Nephron (organoid): ENCODE results near the gene KIF1A.

Experiments used
- H3K27ac Mint-ChIP-seq, 3 experiments: 2 replicates each; pipeline ENCODE4 v1.8.0; 2020; ENCODE audit warnings: mixed read lengths in 3 of 3, mild to moderate bottlenecking in 2 of 3, moderate library complexity in 1 of 3
- H3K27me3 Mint-ChIP-seq: 2 replicates; pipeline ENCODE4 v1.8.0; 2021; ENCODE audit warnings: low read depth, mild to moderate bottlenecking, moderate library complexity, mixed read lengths
- H3K36me3 Mint-ChIP-seq: 2 replicates; pipeline ENCODE4 v1.8.0; 2020; ENCODE audit warnings: low read depth, mixed read lengths
- H3K4me1 Mint-ChIP-seq: 2 replicates; pipeline ENCODE4 v1.8.0; 2020; ENCODE audit warnings: mixed read lengths
- H3K4me3 Mint-ChIP-seq, 3 experiments: 2 replicates each; pipeline ENCODE4 v1.8.0; 2020; ENCODE audit warnings: mild to moderate bottlenecking in 3 of 3, mixed read lengths in 3 of 3, moderate library complexity in 2 of 3
- H3K9me3 Mint-ChIP-seq: 2 replicates; pipeline ENCODE4 v1.8.0; 2020; ENCODE audit warnings: mixed read lengths
- CTCF ChIP-seq, 3 experiments: fragments of 200-600 bp; sonication (generic); IDR thresholded peaks; one replicate each; pipeline ENCODE4 v1.5.0; 2021; ENCODE audit warnings: antibody characterized with exemption in 3 of 3; ENCODE audit not compliant: unreplicated experiment in 3 of 3

The KIF1A gene

GRCh38 chr2:240741091-240741490 is 78.9 kb downstream of the KIF1A start:
- H3K36me3 Mint-ChIP-seq = no peaks in the 10 kb centered on the region
- TF ChIP-seq CTCF (IDR thresholded peaks at IDR 0.05; ENCODE audit: unreplicated experiment in 3 of 3) = no peak
- H3K4me1 Mint-ChIP-seq = no peaks in the 10 kb centered on the region
- H3K27me3 Mint-ChIP-seq = no peaks in the 10 kb centered on the region
- no peak overlapping the region for H3K27ac Mint-ChIP-seq
- no peak overlapping the region for H3K4me3 Mint-ChIP-seq
- H3K9me3 Mint-ChIP-seq = no peaks in the 10 kb centered on the region

- Mint-ChIP-seq H3K27me3 (no peaks in the 10 kb centered on the region), H3K27ac (no peak overlapping the region), H3K36me3 (no peaks in the 10 kb centered on the region), H3K4me3 (no peak overlapping the region), H3K4me1 (no peaks in the 10 kb centered on the region), H3K9me3 (no peaks in the 10 kb centered on the region)
- TF ChIP-seq CTCF (IDR thresholded peaks at IDR 0.05; ENCODE audit: unreplicated experiment in 3 of 3) = no peak
Observed at GRCh38 chr2:240739797-240740196, 80.2 kb downstream of the KIF1A start.

- Mint-ChIP-seq H3K9me3 (no peaks in the 10 kb centered on the region), H3K4me3 (no peak overlapping the region), H3K36me3 (no peaks in the 10 kb centered on the region), H3K4me1 (no peaks in the 10 kb centered on the region), H3K27me3 (no peaks in the 10 kb centered on the region), H3K27ac (no peak overlapping the region)
- TF ChIP-seq CTCF (IDR thresholded peaks at IDR 0.05; ENCODE audit: unreplicated experiment in 3 of 3) = no peak
Observed at GRCh38 chr2:240737958-240738357, 82.1 kb downstream of the KIF1A start.

GRCh38 chr2:240737512-240737911 is 82.5 kb downstream of the KIF1A start:
- Mint-ChIP-seq H3K9me3 (no peaks in the 10 kb centered on the region), H3K36me3 (no peaks in the 10 kb centered on the region), H3K4me3 (no peak overlapping the region), H3K27ac (no peak overlapping the region), H3K27me3 (no peaks in the 10 kb centered on the region), H3K4me1 (no peaks in the 10 kb centered on the region)
- no peak for TF ChIP-seq CTCF (IDR thresholded peaks at IDR 0.05; ENCODE audit: unreplicated experiment in 3 of 3)

DNA sequence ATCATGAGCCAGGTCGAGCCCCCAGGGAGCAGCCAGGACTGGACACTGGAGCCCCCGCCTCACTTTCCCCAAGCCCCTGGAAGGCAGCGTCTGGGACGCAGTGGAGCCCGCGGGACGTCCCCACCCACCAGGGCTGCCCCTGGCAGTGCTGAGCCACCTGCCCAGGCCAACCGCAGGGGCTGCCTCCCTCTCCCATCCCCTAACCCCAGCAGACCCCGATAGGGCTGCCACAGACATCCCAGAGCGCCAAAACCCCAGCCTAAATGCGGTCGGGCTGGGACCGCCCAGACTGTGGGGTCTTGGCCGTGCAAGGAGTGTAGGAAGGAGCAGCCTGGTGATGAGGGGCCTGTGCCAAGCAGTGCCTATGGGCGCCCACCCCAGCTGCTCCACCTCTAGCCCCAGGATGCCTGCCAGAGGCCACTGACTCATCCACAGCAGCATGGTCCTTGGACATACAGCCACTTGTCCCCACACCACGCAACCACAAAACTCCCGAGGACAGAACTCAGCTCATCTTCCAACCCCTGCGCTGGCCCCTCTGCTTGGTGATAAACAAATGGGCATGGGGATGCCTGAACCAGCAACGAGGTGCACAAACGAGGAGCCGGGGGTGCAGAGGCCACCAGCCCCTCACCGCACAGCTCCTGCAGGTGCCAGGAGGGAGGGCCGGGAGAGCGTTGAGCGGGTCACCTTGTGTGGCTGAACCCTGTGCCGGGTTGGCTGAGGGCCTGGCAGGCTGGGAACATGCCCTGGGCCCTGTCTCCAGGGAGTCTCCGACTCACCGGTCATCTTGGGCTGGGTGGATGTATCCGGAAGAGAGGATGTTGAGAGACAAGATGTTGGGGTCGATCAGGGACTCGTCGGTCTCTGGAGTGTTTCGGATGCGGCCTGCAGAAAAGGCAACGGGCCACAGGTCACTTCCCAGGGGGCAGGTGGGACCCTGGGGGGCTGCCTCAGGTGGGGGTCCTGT is 83.5 kb downstream of the KIF1A start:
- H3K9me3 Mint-ChIP-seq = no peaks in the 10 kb centered on the region
- TF ChIP-seq CTCF (IDR thresholded peaks at IDR 0.05; ENCODE audit: unreplicated experiment in 3 of 3) = no peak
- no peak overlapping the region for H3K27ac Mint-ChIP-seq
- H3K36me3 Mint-ChIP-seq = no peaks in the 10 kb centered on the region
- no peaks in the 10 kb centered on the region for H3K27me3 Mint-ChIP-seq
- H3K4me1 Mint-ChIP-seq = no peaks in the 10 kb centered on the region
- H3K4me3 Mint-ChIP-seq = no peak overlapping the region

DNA sequence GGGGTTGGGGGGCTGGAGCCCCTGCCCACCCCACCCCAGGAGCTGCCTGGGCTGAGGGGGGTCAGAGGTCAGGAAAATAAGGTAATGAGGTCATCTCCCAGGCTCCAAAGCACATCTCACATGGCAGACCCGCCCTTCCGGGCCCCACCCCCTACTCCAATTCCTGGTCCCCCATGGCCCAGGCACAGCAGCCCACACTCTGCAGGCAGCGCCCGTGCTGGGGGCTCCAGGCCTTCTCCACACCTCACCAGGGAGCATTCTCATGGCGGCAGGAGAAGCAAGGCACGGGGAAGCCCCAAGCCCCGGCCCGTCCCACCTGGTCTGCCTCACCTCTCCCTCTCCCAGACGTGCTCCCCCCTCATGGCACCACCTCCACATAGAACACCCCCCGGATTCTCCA is 84.5 kb downstream of the KIF1A start:
- Mint-ChIP-seq H3K4me3 (no peak overlapping the region), H3K9me3 (no peaks in the 10 kb centered on the region), H3K27me3 (no peaks in the 10 kb centered on the region), H3K4me1 (no peaks in the 10 kb centered on the region), H3K36me3 (no peaks in the 10 kb centered on the region), H3K27ac (no peak overlapping the region)
- no peak for TF ChIP-seq CTCF (IDR thresholded peaks at IDR 0.05; ENCODE audit: unreplicated experiment in 3 of 3)
